Activated CD4-positive, alpha-beta T cell treated with anti-CD3 and anti-CD28 coated beads, Interleukin-2, amount 10 ng/mL, durations not matched to agents 24 days and 14 days (primary cell): Measurements from ENCODE around the gene B4GALT1. TPM values are rescaled to one million over a fixed set of nuclear protein-coding genes. Genes with fewer than 3 reads are reported as not detected.

Experiments
- DNase-seq: peaks from one replicate; pipeline ENCODE4 v3.0.0; 2022
- H3K27ac Mint-ChIP-seq: one replicate; pipeline ENCODE4 v1.8.0; 2022; ENCODE audit warnings: mild to moderate bottlenecking, mixed read lengths
- H3K27me3 Mint-ChIP-seq: one replicate; pipeline ENCODE4 v1.8.0; 2022; ENCODE audit warnings: mixed read lengths
- H3K36me3 Mint-ChIP-seq: one replicate; pipeline ENCODE4 v1.8.0; 2022; ENCODE audit warnings: low read depth, mild to moderate bottlenecking, mixed read lengths
- H3K4me1 Mint-ChIP-seq: one replicate; pipeline ENCODE4 v1.8.0; 2021; ENCODE audit warnings: mixed read lengths
- H3K4me3 Mint-ChIP-seq: one replicate; pipeline ENCODE4 v1.8.0; 2022; ENCODE audit warnings: mild to moderate bottlenecking, moderate library complexity, mixed read lengths
- H3K9me3 Mint-ChIP-seq: one replicate; pipeline ENCODE4 v1.8.0; 2021; ENCODE audit warnings: mixed read lengths
- intact Hi-C: fragments of 100-400 bp; cut with micrococcal nuclease; formaldehyde crosslinking; loops from one replicate; pipeline ENCODE4 v1.15.1; 2023
- total RNA-seq: library from RNA; stranded (reverse); gene quantifications from 2 replicates; pipeline ENCODE4 v1.2.3, GENCODE V29; 2022

B4GALT1 gene
- total RNA-seq, 1 donor from 2014 or later, result 55.7 TPM

DNA sequence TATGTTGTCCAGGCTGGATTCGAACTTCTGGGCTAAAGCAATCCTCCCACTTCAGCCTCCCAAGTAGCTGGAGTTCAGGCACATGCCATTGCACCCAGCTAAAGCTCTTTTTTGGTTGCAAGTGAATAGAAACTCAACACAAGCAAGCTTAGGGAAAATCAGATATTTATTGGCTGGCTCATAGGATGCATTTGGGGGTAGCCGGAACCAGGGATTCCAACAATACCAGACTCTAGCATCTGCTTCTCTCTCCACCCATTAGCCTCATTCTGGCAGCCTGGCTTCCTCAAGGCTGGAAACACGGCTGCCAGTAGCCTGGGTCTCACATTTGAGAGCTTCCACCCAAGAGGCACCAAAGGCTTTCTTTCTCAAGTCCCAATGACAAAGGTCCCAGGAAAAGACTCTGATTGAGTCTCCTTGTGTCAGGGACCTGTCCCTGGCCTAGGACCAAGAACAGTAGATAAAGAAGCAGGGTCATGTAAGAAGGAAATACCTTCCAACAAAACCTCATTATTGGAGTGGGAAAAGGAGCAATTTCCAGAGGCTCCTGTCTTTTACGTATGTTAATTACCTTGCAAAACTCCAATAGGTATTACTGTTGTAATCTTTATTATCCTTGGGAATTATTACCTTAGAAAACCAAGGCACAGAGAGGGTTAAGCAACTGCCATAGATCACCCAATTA is 23.0 kb upstream of the B4GALT1 start:
- H3K27ac Mint-ChIP-seq, result no peak overlapping the region
- H3K9me3 Mint-ChIP-seq, result no peaks in the 10 kb centered on the region
- H3K36me3 Mint-ChIP-seq, result no peaks in the 10 kb centered on the region
- intact Hi-C loops, result no loop called here
- no peak for DNase-seq
- H3K4me1 Mint-ChIP-seq, result peaks cover 5% of the 10 kb centered on the region
- H3K27me3 Mint-ChIP-seq, result peaks cover 21% of the 10 kb centered on the region
- no peak overlapping the region for H3K4me3 Mint-ChIP-seq

DNA sequence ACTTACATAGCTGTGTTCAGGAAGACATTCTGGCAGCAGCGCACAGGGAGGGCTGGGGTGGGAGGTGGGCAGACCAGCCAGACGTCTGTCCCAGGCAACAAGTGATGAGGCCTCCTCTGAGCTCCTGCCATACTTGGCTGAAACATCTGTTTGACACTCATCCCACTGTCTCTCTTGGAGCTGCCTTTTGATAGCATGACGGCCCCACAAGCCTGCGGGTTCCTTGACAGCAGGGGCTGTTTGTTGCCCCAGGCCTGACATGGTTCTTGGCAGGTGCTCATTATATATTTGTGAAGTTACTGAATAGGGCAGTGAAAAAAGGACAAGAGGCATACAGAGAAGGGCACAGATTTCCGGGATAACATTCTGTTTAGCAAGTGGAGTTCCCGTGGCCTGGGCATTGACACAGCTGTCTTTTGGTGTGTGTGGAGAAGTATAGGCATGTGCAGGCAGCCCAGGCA is 22.2 kb upstream of the B4GALT1 start:
- intact Hi-C loops, result loop anchor here (5.0 kb wide), 1 partner anchor 38 kb away; no protein-coding TSS in a partner anchor
- no peak overlapping the region for H3K27ac Mint-ChIP-seq

DNA sequence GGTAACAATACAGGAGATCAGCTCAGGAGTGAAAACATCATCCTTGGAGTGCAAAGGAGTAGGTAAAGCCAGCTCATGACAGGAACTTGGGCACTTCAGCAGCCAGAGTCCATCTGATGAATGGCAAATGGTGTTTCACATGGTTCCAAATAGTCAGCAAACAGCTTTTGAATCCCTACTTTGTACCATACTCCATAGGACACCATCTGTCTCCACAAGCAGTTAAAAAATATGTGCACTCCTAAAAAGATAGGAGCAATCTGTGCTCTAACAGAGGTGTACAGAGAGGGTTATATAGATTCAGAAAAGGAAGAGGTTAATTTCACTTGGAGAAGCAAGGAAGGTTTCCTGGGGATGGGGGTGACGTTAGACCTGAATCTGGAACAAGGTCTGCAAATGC is 21.6 kb upstream of the B4GALT1 start:
- Mint-ChIP-seq H3K36me3 (no peaks in the 10 kb centered on the region), H3K9me3 (no peaks in the 10 kb centered on the region), H3K4me3 (no peak overlapping the region), H3K4me1 (peaks cover 5% of the 10 kb centered on the region), H3K27ac (no peak overlapping the region), H3K27me3 (peaks cover 23% of the 10 kb centered on the region)
- no peak for DNase-seq
- intact Hi-C loops, result loop anchor here (5.0 kb wide), 1 partner anchor 39 kb away; no protein-coding TSS in a partner anchor

More for the DNA sequence above, 22.2 kb upstream of the B4GALT1 start:
- Mint-ChIP-seq H3K4me3 (no peak overlapping the region), H3K9me3 (no peaks in the 10 kb centered on the region), H3K36me3 (no peaks in the 10 kb centered on the region), H3K4me1 (peaks cover 5% of the 10 kb centered on the region), H3K27me3 (peaks cover 23% of the 10 kb centered on the region)
- DNase-seq, result no peak

DNA sequence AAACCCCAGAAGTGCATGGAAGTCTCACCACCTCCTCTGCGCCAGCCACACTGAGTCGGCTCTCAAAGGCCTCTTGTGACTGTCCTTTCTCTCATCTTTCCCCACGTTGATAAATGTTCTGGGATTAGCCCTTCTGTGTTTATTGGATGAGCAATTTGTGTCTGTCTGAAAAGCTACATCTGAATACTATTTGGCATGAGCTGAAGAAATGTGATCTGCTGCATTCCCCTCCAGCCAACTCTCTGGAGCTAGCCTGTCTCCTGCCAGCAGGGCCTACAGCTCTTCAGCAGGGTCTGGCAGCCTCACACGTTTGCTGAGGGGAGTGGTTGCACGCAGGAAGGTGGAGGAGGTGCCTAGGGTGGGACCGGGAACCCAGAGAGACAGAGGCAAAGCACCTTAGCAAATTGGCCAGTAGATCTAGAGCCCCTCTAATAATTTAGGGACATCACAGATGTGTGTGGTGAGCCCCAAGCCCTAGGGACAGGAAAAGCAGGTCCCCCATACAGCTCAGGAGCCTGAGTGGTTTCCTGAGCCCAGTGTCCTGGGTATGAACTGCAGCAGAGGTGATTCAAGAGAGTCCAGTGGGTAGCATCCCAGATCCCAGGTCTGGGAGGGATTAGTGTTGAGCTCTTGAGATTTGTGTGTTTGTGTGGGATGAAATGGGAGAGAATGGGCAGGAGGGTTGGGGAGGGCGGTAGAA is 20.5 kb upstream of the B4GALT1 start:
- Mint-ChIP-seq H3K9me3 (no peaks in the 10 kb centered on the region), H3K36me3 (no peaks in the 10 kb centered on the region), H3K4me3 (no peak overlapping the region), H3K27me3 (peaks cover 22% of the 10 kb centered on the region), H3K27ac (no peak overlapping the region), H3K4me1 (peaks cover 5% of the 10 kb centered on the region)
- no peak for DNase-seq
- intact Hi-C loops, result loop anchor here (5.0 kb wide), 1 partner anchor 40 kb away; no protein-coding TSS in a partner anchor

DNA sequence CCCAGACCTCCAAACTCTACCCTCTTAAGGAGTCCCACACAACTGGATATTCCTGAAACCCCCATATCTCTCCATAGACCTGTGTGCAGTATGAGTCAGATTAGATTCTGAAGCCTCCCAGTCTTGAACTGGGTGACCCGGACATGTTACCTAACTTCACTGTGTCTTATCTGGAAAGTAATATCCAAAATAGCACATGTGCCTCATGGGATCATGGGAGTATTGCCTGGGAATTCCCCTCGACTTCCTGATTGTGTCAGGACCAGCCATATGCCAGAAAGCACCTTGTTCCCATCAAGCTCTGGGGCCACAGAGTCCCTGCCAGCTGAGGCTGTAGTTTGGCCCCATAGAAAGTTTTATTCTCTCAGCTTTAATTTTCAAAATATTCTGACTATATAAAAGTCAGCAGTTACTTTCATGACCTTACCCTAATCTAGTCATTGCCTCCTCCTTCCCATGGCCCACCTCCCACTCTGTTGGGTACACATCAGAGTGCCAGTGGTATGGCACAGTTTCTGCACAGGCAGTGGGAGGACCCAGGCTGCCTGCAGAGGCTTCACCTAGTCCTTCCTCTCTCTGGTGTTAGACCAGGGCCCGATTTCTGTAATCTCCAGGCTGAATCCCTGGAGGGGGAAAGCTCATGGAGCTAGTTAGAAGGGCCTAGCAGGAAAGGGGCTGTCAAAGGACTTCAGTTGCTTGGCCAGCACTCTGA is 19.5 kb upstream of the B4GALT1 start:
- Mint-ChIP-seq H3K27me3 (peaks cover 27% of the 10 kb centered on the region), H3K4me3 (no peak overlapping the region), H3K36me3 (no peaks in the 10 kb centered on the region), H3K4me1 (peaks cover 5% of the 10 kb centered on the region), H3K27ac (no peak overlapping the region), H3K9me3 (no peaks in the 10 kb centered on the region)
- DNase-seq, result no peak
- intact Hi-C loops, result loop anchor here (5.0 kb wide), 1 partner anchor 41 kb away; no protein-coding TSS in a partner anchor

DNA sequence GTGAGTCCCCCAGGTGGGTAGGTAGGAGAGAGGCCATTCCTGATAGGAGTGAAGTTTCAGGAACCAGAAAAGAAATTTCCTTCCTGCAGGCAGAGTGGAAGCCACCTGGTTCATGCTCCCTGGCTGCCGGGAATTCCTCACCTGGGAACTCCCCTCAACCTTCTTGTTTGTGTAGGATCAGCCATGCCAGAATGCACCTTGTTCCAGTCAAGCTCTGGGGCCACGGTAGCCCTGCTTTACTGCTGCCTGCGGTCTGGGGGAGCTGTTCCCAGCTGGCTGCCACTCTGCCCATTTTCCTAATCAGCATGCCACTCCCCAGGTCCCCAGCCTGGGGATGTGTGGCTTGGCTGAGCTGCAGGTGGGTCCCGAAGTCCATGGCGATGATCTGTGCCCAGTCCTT is 18.7 kb upstream of the B4GALT1 start:
- Mint-ChIP-seq H3K4me3 (no peak overlapping the region), H3K4me1 (peaks cover 7% of the 10 kb centered on the region), H3K27me3 (peaks cover 26% of the 10 kb centered on the region), H3K36me3 (no peaks in the 10 kb centered on the region), H3K27ac (no peak overlapping the region), H3K9me3 (no peaks in the 10 kb centered on the region)
- no peak for DNase-seq
- intact Hi-C loops, result loop anchor here (5.0 kb wide), 1 partner anchor 41 kb away; no protein-coding TSS in a partner anchor

DNA sequence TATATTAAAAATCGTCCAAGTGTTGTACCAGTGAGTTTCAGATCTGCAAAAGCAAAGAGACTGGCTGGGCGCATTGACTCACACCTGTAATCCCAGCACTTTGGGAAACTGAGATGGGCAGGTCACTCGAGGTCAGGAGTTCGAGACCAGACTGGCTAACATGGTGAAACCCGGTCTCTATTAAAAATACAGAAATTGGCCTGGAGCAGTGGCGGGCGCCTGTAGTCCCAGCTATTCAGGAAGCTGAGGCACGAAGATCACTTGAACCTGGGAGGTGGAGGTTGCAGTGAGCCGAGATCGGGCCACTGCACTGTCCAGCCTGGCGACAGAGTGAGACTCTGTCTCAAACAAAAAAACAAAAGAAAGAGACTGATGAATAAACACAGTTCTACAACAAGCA is 18.3 kb upstream of the B4GALT1 start:
- intact Hi-C loops, result loop anchor here (5.0 kb wide), 1 partner anchor 42 kb away; no protein-coding TSS in a partner anchor
- no peak for DNase-seq
- Mint-ChIP-seq H3K27me3 (peaks cover 24% of the 10 kb centered on the region), H3K4me3 (no peak overlapping the region), H3K27ac (no peak overlapping the region), H3K4me1 (peaks cover 8% of the 10 kb centered on the region), H3K36me3 (no peaks in the 10 kb centered on the region), H3K9me3 (no peaks in the 10 kb centered on the region)

DNA sequence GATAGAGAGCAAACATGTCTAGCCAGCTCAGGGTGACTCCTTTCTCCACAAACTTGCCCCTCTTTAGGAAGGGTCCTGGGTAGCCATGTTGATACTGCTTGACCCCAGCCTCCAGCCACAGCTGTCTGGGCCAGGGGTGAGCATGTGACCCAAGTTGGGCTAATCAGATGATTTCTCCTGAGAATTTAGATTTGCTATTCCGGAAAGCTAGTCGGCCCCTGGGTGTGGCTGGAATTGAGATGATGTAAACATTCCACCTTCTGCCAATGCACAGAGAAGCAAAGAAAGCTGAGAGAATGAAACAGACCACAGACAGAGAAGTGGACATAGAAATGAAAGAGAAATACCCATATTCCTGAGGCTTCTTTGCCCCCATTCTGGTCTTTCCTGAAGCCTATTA is 17.8 kb upstream of the B4GALT1 start:
- H3K4me1 Mint-ChIP-seq, result peaks cover 8% of the 10 kb centered on the region
- intact Hi-C loops, result loop anchor here (5.0 kb wide), 1 partner anchor 42 kb away; no protein-coding TSS in a partner anchor
- no peaks in the 10 kb centered on the region for H3K9me3 Mint-ChIP-seq
- H3K27me3 Mint-ChIP-seq, result peaks cover 27% of the 10 kb centered on the region
- no peak overlapping the region for H3K4me3 Mint-ChIP-seq
- H3K27ac Mint-ChIP-seq, result no peak overlapping the region
- no peaks in the 10 kb centered on the region for H3K36me3 Mint-ChIP-seq
- DNase-seq, result no peak

DNA sequence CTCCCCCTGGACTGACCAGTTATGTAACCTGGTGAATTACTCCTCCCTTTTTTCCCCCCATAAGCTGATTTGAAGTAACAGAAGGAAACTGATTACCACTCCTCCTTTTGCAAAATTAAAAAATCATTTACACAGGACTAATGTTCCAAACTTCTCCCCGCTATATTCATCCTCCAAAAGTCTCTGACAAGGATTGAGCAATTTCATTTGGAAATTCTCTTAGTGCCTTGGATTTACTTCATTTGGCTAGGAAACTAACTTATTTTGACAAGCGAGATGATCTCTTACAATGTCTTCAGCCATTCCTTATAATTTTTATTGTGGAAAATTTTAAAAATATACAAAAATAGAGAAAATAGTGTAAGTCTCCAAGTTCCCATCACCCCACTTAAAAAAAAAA is 15.4 kb upstream of the B4GALT1 start:
- Mint-ChIP-seq H3K27ac (no peak overlapping the region), H3K4me1 (peaks cover 7% of the 10 kb centered on the region)
- DNase-seq, result no peak

DNA sequence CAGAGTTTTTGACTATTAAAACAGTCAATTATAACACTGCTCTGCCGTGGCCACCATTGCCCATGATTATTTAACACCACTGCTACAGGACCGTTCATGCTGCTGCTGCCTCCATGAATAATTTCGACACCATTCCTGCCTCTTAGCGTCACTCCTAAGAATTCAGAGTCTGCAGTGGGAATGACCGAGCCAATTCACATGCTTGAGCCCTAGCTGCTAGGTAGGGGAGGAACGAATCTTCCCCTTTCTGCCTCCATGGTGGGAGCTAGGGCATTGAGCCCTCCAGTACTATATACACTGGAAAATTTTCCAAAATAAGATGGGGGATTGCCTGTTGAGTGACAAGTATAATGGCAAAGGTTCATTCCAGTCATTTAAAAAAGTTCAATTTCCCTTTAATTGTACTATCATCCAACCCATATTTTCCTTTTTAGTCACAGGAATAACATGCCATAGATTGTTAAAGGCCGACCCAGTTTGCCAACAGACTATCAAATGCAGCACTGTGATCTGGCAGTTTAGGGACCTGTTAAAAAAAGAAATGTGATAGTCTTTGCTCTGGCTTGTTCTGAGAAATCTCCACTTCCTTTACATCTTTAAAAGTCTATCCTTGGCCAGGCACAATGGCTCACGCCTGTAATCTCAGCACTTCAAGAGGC is 13.5 kb upstream of the B4GALT1 start:
- no peaks in the 10 kb centered on the region for H3K9me3 Mint-ChIP-seq
- no peak overlapping the region for H3K4me3 Mint-ChIP-seq
- H3K4me1 Mint-ChIP-seq, result peaks cover 3% of the 10 kb centered on the region
- no peaks in the 10 kb centered on the region for H3K36me3 Mint-ChIP-seq
- H3K27me3 Mint-ChIP-seq, result peaks cover 17% of the 10 kb centered on the region
- no peak for DNase-seq
- intact Hi-C loops, result no loop called here
- H3K27ac Mint-ChIP-seq, result no peak overlapping the region

More for the DNA sequence above, 15.4 kb upstream of the B4GALT1 start:
- Mint-ChIP-seq H3K36me3 (no peaks in the 10 kb centered on the region), H3K4me3 (no peak overlapping the region), H3K9me3 (no peaks in the 10 kb centered on the region), H3K27me3 (peaks cover 17% of the 10 kb centered on the region)
- intact Hi-C loops, result no loop called here

DNA sequence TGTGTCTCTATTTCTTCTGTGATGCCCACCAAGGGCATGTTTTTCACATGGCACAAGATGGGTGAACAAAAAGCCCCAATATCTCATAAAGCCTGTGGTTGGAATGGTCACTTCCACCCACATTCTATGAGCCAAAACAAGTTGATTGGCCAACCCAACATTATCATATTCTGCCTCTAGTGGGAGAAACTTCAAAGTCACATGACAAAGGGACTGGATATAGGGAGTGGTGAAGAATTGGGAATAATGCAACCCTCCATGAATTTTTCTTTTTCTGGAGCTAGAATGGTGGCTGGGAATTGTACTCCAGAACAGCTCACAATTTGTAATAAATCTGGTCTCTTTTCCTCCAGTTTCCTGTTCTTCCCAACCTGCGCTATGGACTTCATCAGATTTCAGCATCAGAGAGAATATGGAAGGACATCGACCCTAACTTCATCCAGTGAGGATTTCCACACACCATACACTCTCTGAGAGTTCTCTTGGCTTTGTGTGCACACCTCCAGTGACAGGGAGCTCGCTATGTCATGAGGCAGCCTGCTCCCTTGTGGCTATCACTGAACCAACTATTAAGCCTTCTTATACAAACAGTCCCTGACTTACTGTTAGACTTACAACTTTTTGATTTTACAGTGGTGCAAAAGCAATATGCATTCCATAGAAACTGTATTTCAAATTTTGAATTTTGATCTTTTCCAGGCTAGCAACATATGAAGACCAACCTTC is 12.0 kb upstream of the B4GALT1 start:
- intact Hi-C loops, result no loop called here
- Mint-ChIP-seq H3K27me3 (peaks cover 13% of the 10 kb centered on the region), H3K9me3 (no peaks in the 10 kb centered on the region), H3K4me1 (peaks cover 3% of the 10 kb centered on the region), H3K27ac (no peak overlapping the region), H3K36me3 (no peaks in the 10 kb centered on the region), H3K4me3 (no peak overlapping the region)
- no peak for DNase-seq

DNA sequence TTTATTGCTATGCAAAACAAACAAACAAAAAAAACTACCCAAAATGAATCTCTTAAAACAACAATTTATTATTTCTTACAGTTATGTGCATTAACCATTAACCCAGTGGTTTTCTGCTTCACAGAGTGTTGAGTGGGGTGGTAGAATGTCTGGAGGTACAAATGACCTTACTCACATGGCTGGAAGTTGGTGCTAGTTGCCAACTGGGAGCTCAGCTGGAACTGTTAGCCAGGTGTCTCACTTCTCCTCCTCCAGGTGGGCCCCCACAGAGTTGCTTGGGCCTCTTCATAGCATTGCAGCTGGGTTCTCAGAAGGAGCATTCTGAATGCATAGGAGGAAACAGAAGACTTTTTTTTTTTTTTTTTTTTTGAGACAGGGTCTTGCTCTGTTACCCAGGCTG is 10.5 kb upstream of the B4GALT1 start:
- DNase-seq, result no peak
- no peaks in the 10 kb centered on the region for H3K9me3 Mint-ChIP-seq
- H3K4me1 Mint-ChIP-seq, result peaks cover 3% of the 10 kb centered on the region
- intact Hi-C loops, result no loop called here
- H3K27me3 Mint-ChIP-seq, result peaks cover 13% of the 10 kb centered on the region
- no peak overlapping the region for H3K4me3 Mint-ChIP-seq
- no peaks in the 10 kb centered on the region for H3K36me3 Mint-ChIP-seq
- no peak overlapping the region for H3K27ac Mint-ChIP-seq

DNA sequence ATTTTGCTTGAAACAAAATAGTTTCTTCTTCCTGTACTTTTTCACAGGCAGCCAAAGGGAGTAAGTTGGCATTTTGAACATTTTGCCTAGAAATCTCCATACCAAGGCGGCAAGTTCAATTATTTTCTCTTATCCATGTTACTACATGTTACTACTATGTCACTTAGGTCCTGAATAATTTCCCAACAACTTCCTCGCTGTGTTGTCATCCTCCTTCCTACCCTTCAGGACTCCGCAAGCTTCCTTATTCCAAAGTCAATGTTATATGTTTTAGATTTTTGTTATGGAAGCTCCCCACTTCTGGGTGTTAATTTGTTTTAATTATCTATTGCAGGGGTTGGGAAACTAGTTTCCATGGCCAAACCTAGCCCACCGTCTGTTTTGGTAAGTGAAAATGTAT is 9.9 kb upstream of the B4GALT1 start:
- peaks cover 7% of the 10 kb centered on the region for H3K4me1 Mint-ChIP-seq
- no peaks in the 10 kb centered on the region for H3K36me3 Mint-ChIP-seq
- H3K9me3 Mint-ChIP-seq, result no peaks in the 10 kb centered on the region
- no peak overlapping the region for H3K4me3 Mint-ChIP-seq
- H3K27me3 Mint-ChIP-seq, result peaks cover 9% of the 10 kb centered on the region
- no peak overlapping the region for H3K27ac Mint-ChIP-seq
- intact Hi-C loops, result no loop called here
- DNase-seq, result no peak
